CD14-positive monocyte (primary cell): ENCODE data around the gene TMEM150A. TPM values are rescaled to one million over a fixed set of nuclear protein-coding genes. Genes with fewer than 3 reads are reported as not detected.
A peak's percentile ranks its signal among the peaks of the same experiment; 100 is the strongest.

Source experiments
- DNase-seq, 3 donors: peaks; one replicate each; pipeline ENCODE4 v3.0.0-alpha.2; 2011 to 2022
- H2AFZ ChIP-seq: 2 replicates; pipeline ENCODE4 v1.6.0; 2012; ENCODE audit warnings: mild to moderate bottlenecking, low read depth, low read length, inconsistent platforms; ENCODE audit not compliant: insufficient read depth, poor library complexity, severe bottlenecking
- H3K27ac ChIP-seq, 2 donors: 1 replicate in 1 of 2; 2 replicates in 1 of 2; pipeline ENCODE4 v1.5.1; 2012 to 2013; ENCODE audit warnings: low read length in 2 of 2, control low read depth in 1 of 2, inconsistent platforms in 1 of 2, low read depth in 1 of 2, mild to moderate bottlenecking in 1 of 2
- H3K27me3 ChIP-seq, 2 donors: one replicate each; pipeline versions ENCODE4 v1.6.0 to v1.6.1; 2011 to 2013; ENCODE audit warnings: low read length in 2 of 2; ENCODE audit not compliant: control insufficient read depth in 2 of 2, insufficient read depth in 2 of 2
- H3K36me3 ChIP-seq, 2 donors: replicated peaks in 1 of 2; 1 replicate in 1 of 2; 2 replicates in 1 of 2; pipeline versions ENCODE4 v1.5.1 to v1.6.1; 2012 to 2013; ENCODE audit warnings: low read length in 2 of 2, control low read depth in 1 of 2, inconsistent platforms in 1 of 2, mild to moderate bottlenecking in 1 of 2; ENCODE audit not compliant: insufficient read depth in 2 of 2, control insufficient read depth in 1 of 2
- H3K4me1 ChIP-seq, 2 donors: 1 replicate in 1 of 2; 2 replicates in 1 of 2; pipeline versions ENCODE4 v1.5.1 to v1.6.1; 2012 to 2013; ENCODE audit warnings: low read length in 2 of 2, control low read depth in 1 of 2, inconsistent platforms in 1 of 2, mild to moderate bottlenecking in 1 of 2, moderate library complexity in 1 of 2; ENCODE audit not compliant: insufficient read depth in 2 of 2, control insufficient read depth in 1 of 2
- H3K4me2 ChIP-seq: replicated peaks from 2 replicates; pipeline ENCODE3; 2012; ENCODE audit warnings: low read length, moderate library complexity, mild to moderate bottlenecking; ENCODE audit not compliant: poor library complexity, severe bottlenecking; ENCODE audit errors: extremely low read depth
- H3K4me3 ChIP-seq, 3 experiments: fragments of 200-600 bp in 1 of 3; sonication (generic) in 1 of 3; replicated peaks in 1 of 3; 1 replicate in 2 of 3; 2 replicates in 1 of 3; pipeline ENCODE4 v1.5.1; 2011 to 2013; ENCODE audit warnings: low read length in 3 of 3, mild to moderate bottlenecking in 3 of 3, control low read depth in 2 of 3, low read depth in 2 of 3, inconsistent platforms in 1 of 3, moderate library complexity in 1 of 3
- H3K79me2 ChIP-seq: 2 replicates; pipeline ENCODE4 v1.6.0; 2012; ENCODE audit warnings: mild to moderate bottlenecking, control low read depth, inconsistent platforms, low read length, moderate library complexity; ENCODE audit not compliant: insufficient read depth
- H3K9ac ChIP-seq: 2 replicates; pipeline ENCODE4 v1.6.0; 2017; ENCODE audit warnings: low read length, mild to moderate bottlenecking; ENCODE audit not compliant: insufficient read depth, poor library complexity, severe bottlenecking
- H3K9me3 ChIP-seq, 2 donors: replicated peaks in 1 of 2; 1 replicate in 1 of 2; 2 replicates in 1 of 2; pipeline versions ENCODE4 v1.5.1 to v1.6.1; 2012 to 2013; ENCODE audit warnings: low read length in 2 of 2, control low read depth in 1 of 2; ENCODE audit not compliant: control insufficient read depth in 1 of 2, insufficient read depth in 1 of 2
- H4K20me1 ChIP-seq: 2 replicates; pipeline ENCODE4 v1.6.0; 2012; ENCODE audit warnings: mild to moderate bottlenecking, low read length, control low read depth, moderate library complexity; ENCODE audit not compliant: insufficient read depth
- H3K27ac Mint-ChIP-seq, 7 donors: one replicate each; pipeline ENCODE4 v1.8.0; 2020; ENCODE audit warnings: mild to moderate bottlenecking in 7 of 7, mixed read lengths in 7 of 7, moderate library complexity in 6 of 7, inconsistent platforms in 2 of 7
- H3K27me3 Mint-ChIP-seq, 3 donors: one replicate each; pipeline ENCODE4 v1.8.0; 2021 to 2022; ENCODE audit warnings: low read depth in 3 of 3, mild to moderate bottlenecking in 3 of 3, mixed read lengths in 3 of 3, moderate library complexity in 3 of 3, inconsistent platforms in 1 of 3
- H3K36me3 Mint-ChIP-seq, 2 donors: one replicate each; pipeline ENCODE4 v1.8.0; 2020; ENCODE audit warnings: mixed read lengths in 2 of 2, inconsistent platforms in 1 of 2, mild to moderate bottlenecking in 1 of 2
- H3K4me1 Mint-ChIP-seq: one replicate; pipeline ENCODE4 v1.8.0; 2020; ENCODE audit warnings: mild to moderate bottlenecking, mixed read lengths
- H3K4me3 Mint-ChIP-seq, 2 donors: one replicate each; pipeline ENCODE4 v1.8.0; 2020; ENCODE audit warnings: mild to moderate bottlenecking in 2 of 2, mixed read lengths in 2 of 2, moderate library complexity in 1 of 2
- H3K9me3 Mint-ChIP-seq, 7 donors: one replicate each; pipeline ENCODE4 v1.8.0; 2020 to 2022; ENCODE audit warnings: mixed read lengths in 7 of 7, mild to moderate bottlenecking in 6 of 7, moderate library complexity in 6 of 7, inconsistent platforms in 2 of 7
- WGBS: methylation state at CpG from one replicate; pipeline ENCODE4 v1.1.5; 2013; ENCODE audit warnings: missing lambda C conversion rate; ENCODE audit not compliant: insufficient coverage; 5-methylcytosine and 5-hydroxymethylcytosine counted together
- intact Hi-C, 2 donors: fragments of 100-400 bp; cut with micrococcal nuclease; formaldehyde crosslinking; loops; one replicate each; pipeline versions ENCODE4 v1.15.0 to v1.15.1; 2023
- polyA plus RNA-seq, 3 donors: library from polyadenylated mRNA; depleted of rRNA in 1 of 3; unstranded in 2 of 3; stranded (reverse) in 1 of 3; fragments of 300-500 nt in 2 of 3; fragments of >200 nt in 1 of 3; fragmentation: Illumina TruSeq in 2 of 3; gene quantifications; 1 replicate in 2 of 3; 2 replicates in 1 of 3; pipeline ENCODE4 v1.2.3, GENCODE V29; 2012 to 2021
- TF ChIP-seq, protein P1 (sequence below): fragments of 200-600 bp; IDR thresholded peaks from one replicate; pipeline ENCODE4 v1.8.0; 2022; ENCODE audit warnings: antibody characterized with exemption, mild to moderate bottlenecking

Gene TMEM150A
- polyA plus RNA-seq, 3 donors = 24.7 to 29.1 (median 26.6) TPM

GRCh38 chr2:85575739-85576138, 26.8 kb downstream of the TMEM150A start:
- intact Hi-C loops = no loop called here
- Mint-ChIP-seq H3K27ac (no peak overlapping the region), H3K27me3 (peaks cover 3 to 6% (median 4%) of the 10 kb centered on the region in 3 donors), H3K4me3 (no peak overlapping the region), H3K4me1 (peaks cover 37% of the 10 kb centered on the region), H3K36me3 (peaks cover 3 to 8% of the 10 kb centered on the region in 2 donors), H3K9me3 (no peaks in the 10 kb centered on the region)
- Histone ChIP-seq H3K9me3 (no peaks in the 10 kb centered on the region), H3K4me2 (no peak overlapping the region), H3K79me2 (peaks cover 41% of the 10 kb centered on the region), H3K4me3 (no peak overlapping the region), H3K36me3 (peaks cover 0 to under 1% of the 10 kb centered on the region in 2 donors), H3K27me3 (no peaks in the 10 kb centered on the region), H3K9ac (no peak overlapping the region), H2AFZ (no peak overlapping the region), H3K27ac (no peak overlapping the region), H3K4me1 (peaks cover 28 to 42% of the 10 kb centered on the region in 2 donors), H4K20me1 (peaks cover 14% of the 10 kb centered on the region)
- TF ChIP-seq, protein P1, sequence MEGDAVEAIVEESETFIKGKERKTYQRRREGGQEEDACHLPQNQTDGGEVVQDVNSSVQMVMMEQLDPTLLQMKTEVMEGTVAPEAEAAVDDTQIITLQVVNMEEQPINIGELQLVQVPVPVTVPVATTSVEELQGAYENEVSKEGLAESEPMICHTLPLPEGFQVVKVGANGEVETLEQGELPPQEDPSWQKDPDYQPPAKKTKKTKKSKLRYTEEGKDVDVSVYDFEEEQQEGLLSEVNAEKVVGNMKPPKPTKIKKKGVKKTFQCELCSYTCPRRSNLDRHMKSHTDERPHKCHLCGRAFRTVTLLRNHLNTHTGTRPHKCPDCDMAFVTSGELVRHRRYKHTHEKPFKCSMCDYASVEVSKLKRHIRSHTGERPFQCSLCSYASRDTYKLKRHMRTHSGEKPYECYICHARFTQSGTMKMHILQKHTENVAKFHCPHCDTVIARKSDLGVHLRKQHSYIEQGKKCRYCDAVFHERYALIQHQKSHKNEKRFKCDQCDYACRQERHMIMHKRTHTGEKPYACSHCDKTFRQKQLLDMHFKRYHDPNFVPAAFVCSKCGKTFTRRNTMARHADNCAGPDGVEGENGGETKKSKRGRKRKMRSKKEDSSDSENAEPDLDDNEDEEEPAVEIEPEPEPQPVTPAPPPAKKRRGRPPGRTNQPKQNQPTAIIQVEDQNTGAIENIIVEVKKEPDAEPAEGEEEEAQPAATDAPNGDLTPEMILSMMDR = no peak
- WGBS = 80% methylated on average over 1 of the region's 8 CpGs
- DNase-seq = no peak

- Mint-ChIP-seq H3K4me1 (peaks cover 26% of the 10 kb centered on the region), H3K27ac (peak overlapping the region in 1 of 7 donors; percentile 84), H3K27me3 (no peaks in the 10 kb centered on the region), H3K4me3 (no peak overlapping the region), H3K9me3 (peaks cover 0 to 2% (median 0%) of the 10 kb centered on the region in 7 donors), H3K36me3 (no peaks in the 10 kb centered on the region)
- H3K4me2 ChIP-seq = no peak overlapping the region
- no peak overlapping the region for H3K9ac ChIP-seq
- no CpG with 5 or more reads among the region's 4 CpGs for WGBS
- no peaks in the 10 kb centered on the region for H3K27me3 ChIP-seq
- intact Hi-C loops = loop anchor here in 1 of 2 donors (5.0 kb wide), 1 partner anchor 36 kb away; the partner anchor contains the start of gene TMEM150A
- H3K9me3 ChIP-seq = no peaks in the 10 kb centered on the region
- H3K4me1 ChIP-seq = peaks cover 32 to 37% of the 10 kb centered on the region in 2 donors
- DNase-seq = no peak
- no peak overlapping the region for H3K4me3 ChIP-seq
- TF ChIP-seq, protein P1 = no peak
- H2AFZ ChIP-seq = no peak overlapping the region
- H4K20me1 ChIP-seq = no peaks in the 10 kb centered on the region
- H3K36me3 ChIP-seq = no peaks in the 10 kb centered on the region
- no peak overlapping the region for H3K27ac ChIP-seq
- H3K79me2 ChIP-seq = peaks cover 6% of the 10 kb centered on the region
Measured at GRCh38 chr2:85566265-85566664, 36.2 kb downstream of the TMEM150A start.
